NCI-H2196 (cell line): ENCODE results near the gene ZNF444.
"Not testable (repeated sequence)": the region's sequence is repeated elsewhere in the genome, so short reads cannot be mapped to it uniquely, and the experiment has no call there.

Experiments used
- DNase-seq: peaks from one replicate; lab custom pipeline; 2025; ENCODE audit not compliant: unreplicated experiment; lab: John Stamatoyannopoulos, UW

Gene ZNF444

GRCh38 chr19:56140583-56141416 is at the start of gene ZNF444:
TSS of gene ZNF444 (plus strand) at chr19:56141287. CDS start at chr19:56146912, 5,625 bp downstream.
- DNase-seq: peak; percentile 100

- peak; percentile 88 for DNase-seq
These were observed 49.1 kb upstream of the ZNF444 start for GRCh38 chr19:56091751-56092546.

- no peak for DNase-seq
These were observed 48.1 kb upstream of the ZNF444 start for GRCh38 chr19:56092685-56093631.

- no peak for DNase-seq
These were observed 46.6 kb upstream of the ZNF444 start for GRCh38 chr19:56094449-56094848.

- no peak for DNase-seq
These were observed 44.4 kb upstream of the ZNF444 start for GRCh38 chr19:56096665-56097064.

GRCh38 chr19:56097306-56097705 is 43.8 kb upstream of the ZNF444 start:
- no peak for DNase-seq

GRCh38 chr19:56097776-56098175 is 43.3 kb upstream of the ZNF444 start:
- DNase-seq: no peak

- DNase-seq: not testable (repeated sequence)
These were observed 42.9 kb upstream of the ZNF444 start for GRCh38 chr19:56098237-56098636.

GRCh38 chr19:56098731-56099568 is 42.1 kb upstream of the ZNF444 start:
- DNase-seq: no peak

- DNase-seq: no peak
These were observed 41.2 kb upstream of the ZNF444 start for GRCh38 chr19:56099638-56100539.

GRCh38 chr19:56101095-56101494 is 40.0 kb upstream of the ZNF444 start:
- no peak for DNase-seq

- DNase-seq: no peak
These were observed 39.1 kb upstream of the ZNF444 start for GRCh38 chr19:56101746-56102535.

GRCh38 chr19:56103027-56103614 is 38.0 kb upstream of the ZNF444 start:
- no peak for DNase-seq

- no peak for DNase-seq
These were observed 36.7 kb upstream of the ZNF444 start for GRCh38 chr19:56104423-56104822.

- peak; percentile 86 for DNase-seq
These were observed 35.9 kb upstream of the ZNF444 start for GRCh38 chr19:56105090-56105701.

- DNase-seq: not testable (repeated sequence)
These were observed 35.2 kb upstream of the ZNF444 start for GRCh38 chr19:56105831-56106396.

- DNase-seq: no peak
These were observed 34.7 kb upstream of the ZNF444 start for GRCh38 chr19:56106397-56106849.
